T-helper 1 cell treated with Interleukin-12 subunit alpha and Interleukin-12 subunit beta and Interleukin-4 antibody, amounts not matched to agents 30 ng/mL and 1 ng/mL, for 36 hours (primary cell): Measurements from ENCODE around the gene ZFR. TPM values are rescaled to one million over a fixed set of nuclear protein-coding genes. Genes with fewer than 3 reads are reported as not detected.
"Not testable (repeated sequence)": the region's sequence is repeated elsewhere in the genome, so short reads cannot be mapped to it uniquely, and the experiment has no call there.

Experiments
- intact Hi-C: fragments of 100-400 bp; cut with micrococcal nuclease; formaldehyde crosslinking; loops from one replicate; pipeline ENCODE4 v1.15.1; 2024
- total RNA-seq: library from RNA; stranded (reverse); gene quantifications from 2 replicates; pipeline ENCODE4 v1.2.3, GENCODE V29; 2022

Gene ZFR
- total RNA-seq, 1 donor from 2014 or later: 56.5 TPM

- intact Hi-C loops: no loop called here
Measured at GRCh38 chr5:32413466-32414263, 30.9 kb downstream of the ZFR start.

DNA sequence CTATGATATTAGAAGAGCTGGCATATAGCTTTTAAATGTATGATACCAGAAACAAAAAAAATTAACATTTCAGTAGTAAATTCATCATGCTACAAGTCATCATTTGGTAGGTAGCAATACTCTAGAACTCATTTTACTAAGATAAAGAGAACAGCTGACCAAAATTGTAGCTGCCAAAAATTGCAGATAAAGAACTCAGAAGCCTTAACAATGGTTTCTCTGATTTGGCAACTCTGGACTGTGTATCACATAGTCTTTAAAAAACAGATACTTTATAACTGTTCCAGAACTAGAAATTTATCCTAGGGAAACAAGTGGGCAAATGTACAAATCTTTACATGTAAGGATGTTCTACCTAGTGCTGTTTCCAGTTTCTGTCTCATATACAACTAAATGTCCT is 33.9 kb downstream of the ZFR start:
- intact Hi-C loops: no loop called here

GRCh38 chr5:32406650-32407049 is 37.9 kb downstream of the ZFR start:
- intact Hi-C loops: no loop called here

DNA sequence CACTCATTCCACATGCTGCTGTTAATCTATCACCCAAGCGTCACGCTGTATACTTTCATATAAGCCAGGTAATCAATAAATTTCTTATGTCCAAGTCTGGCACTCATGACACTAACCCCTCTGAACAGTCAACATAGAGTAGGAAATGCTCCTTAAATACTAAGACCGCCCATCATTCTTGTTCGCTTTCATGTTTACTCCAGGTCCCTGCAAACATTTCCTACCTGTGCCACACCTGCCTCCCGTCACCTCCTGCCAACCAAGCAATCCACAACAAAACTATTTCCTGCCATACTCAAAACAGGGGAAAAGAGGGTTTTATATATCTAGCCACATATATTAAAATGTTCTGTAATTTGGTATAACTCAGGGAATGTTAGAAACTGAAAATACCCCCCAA is 39.0 kb downstream of the ZFR start:
- intact Hi-C loops: no loop called here

DNA sequence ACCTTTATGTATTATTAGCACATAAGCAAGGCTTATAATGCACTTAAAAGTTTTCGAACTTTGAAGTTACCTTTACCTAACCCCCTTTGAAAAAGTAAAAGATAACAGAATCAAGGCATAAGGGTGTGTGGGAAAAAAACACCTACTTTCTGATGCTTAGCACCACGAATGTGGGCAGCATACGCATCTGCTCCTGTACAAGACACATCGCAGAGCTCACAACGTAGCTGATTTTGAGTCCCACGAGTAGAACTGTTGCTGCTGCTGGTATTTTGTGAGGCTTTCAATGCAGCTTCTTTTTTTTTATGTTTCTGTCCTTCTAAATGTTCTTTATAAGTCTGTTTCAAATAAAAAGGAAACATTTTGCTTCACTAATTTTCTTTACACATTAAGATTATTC is 40.8 kb downstream of the ZFR start:
- intact Hi-C loops: no loop called here

- intact Hi-C loops: no loop called here
Measured at GRCh38 chr5:32400401-32400800, 44.1 kb downstream of the ZFR start.

GRCh38 chr5:32398754-32399153 is 45.8 kb downstream of the ZFR start:
- intact Hi-C loops: not testable (repeated sequence)

DNA sequence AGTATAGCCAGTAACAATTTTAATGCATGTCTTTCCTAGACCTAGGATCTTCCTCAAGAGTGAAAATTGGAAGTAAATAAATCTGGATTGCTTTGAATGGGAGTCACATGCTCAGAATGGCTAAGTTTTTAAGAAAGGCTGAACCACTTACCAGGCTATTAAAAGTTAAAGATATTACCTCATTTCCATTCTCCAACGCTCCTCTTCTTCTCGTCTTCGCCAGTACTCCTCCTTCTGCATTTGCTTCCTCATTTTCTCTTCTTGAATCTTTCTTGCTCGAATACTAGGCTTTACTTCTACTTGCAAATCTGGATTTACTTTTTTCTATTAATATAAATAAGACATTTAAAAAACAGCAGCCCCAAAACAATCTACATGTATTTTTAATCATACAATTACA is 49.6 kb downstream of the ZFR start:
- intact Hi-C loops: no loop called here

DNA sequence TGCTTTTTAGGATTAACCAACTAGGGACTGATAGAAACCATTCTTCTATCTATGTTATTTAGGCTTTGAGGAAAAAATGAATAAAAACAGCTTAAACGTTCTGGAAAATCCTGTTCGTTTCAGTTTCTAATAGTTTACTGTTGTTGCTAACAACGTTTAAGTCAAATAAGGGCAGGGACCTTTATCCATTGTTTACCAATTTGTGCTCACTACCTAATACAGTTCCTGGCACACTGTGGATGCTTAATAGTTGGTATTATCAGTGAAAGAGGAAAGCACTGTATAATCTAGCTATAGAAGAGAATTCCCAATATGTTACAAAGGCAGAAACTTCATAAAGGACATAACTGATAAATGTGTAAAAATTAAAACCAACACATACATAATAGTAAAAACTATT is 52.5 kb downstream of the ZFR start:
- intact Hi-C loops: no loop called here

DNA sequence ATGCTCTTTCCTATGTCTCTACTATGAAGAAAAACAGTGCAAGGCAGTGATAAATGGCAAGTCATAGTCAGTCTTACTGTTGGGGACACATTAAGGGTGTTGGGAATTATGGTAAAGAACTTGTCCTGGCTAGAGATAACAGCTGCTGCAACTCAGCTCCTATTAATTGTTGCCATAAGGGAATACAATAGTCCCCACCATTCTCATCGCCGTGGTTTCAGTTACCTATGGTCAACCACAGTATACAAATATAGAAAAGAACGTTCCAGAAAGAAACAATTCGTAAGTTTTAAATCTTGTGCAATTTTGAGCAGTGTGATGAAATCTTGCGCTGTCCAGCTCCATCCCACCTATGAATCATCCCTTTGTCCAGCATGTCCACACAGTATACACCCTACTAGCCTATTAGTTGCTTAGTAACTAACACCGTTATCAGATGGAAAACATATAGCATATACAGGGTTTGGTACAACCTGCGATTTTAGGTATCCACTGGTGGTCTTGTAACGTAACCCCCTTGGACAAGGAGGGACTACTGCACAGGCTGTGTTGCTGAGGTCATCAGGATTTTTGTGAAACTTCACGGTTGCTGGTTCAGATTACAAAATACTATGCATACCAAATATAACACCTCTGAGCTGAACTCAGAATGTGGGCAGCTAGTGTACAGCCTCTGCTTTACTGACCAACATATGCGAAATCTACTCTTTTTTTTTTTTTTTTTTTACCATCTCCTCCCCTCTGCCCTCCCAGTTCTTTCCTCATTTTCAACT is 53.5 kb downstream of the ZFR start:
- intact Hi-C loops: no loop called here

DNA sequence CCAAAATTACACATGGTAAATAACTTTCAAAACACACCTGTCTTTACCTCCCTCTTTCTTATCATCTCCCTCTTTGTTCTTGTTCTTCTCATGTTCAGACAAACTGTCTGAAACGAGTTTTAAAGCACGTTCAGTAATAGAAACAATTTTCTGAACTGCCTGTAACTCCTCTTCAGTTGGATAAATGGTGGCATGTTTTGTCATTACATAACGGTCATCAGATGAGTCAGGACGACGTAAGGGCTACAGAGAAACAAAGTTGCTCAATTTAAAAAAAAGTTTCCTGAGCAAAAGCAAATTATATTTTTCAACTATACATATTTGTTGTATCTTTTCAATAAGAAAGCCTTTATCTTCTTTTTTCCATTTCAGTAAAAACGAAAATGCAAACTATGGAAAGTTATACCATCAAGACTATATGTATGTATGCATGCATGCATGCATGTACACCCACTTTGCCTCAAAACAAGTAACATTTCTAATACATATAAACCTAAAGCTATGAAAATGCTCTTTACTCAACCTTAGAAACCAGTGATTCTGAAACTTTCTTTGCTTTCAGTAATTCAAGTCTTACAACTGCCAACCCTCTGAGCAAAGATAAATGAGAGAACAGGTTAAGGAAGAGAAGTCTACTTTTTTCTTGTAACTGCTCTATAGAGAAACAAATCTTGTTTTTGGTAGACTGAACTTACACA is 56.0 kb downstream of the ZFR start:
- intact Hi-C loops: loop anchor here (5.0 kb wide), 2 partner anchors 156 to 224 kb away; no protein-coding TSS in a partner anchor

DNA sequence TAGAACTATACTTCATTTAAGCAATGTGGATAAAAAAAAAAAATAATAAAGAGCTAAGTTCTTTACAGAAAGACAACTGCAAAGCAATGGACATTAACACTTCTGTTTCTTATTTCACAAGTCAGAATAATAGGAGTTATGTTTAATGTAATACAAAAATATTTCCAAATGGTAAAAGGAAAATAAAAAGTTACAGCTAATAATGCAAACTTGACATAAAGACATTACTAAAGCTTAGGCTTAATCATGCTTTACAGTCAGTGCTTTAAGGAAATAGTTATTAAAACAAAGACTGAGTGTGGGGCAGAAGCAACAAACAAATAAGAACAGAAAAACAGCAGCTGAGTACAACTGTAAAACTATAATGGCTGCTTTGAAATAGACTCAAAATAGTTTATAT is 56.7 kb downstream of the ZFR start:
- intact Hi-C loops: loop anchor here (5.0 kb wide), 2 partner anchors 156 to 224 kb away; no protein-coding TSS in a partner anchor

DNA sequence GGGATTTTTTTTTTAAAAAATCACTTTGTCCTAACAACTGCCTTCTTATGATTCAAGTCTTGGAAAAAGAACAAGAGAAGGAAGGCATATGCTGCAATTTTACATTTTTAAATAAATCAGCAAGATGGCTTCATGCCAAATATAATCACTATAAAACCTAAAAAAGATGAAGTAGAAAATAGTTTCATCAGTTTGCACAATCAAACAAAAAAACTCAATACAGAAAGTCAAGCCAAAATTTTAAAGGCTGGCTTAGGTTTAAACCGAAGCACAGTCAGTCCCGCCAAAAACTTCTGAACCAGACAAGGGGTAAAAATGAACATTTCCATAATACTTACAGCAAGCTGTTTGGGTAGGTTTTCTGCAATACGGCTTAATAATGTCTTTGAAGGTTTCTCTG is 57.3 kb downstream of the ZFR start:
- intact Hi-C loops: loop anchor here (5.0 kb wide), 2 partner anchors 155 to 225 kb away; no protein-coding TSS in a partner anchor

GRCh38 chr5:32384621-32385020 is 59.9 kb downstream of the ZFR start:
- intact Hi-C loops: loop anchor here (5.0 kb wide), 2 partner anchors 152 to 228 kb away; no protein-coding TSS in a partner anchor

DNA sequence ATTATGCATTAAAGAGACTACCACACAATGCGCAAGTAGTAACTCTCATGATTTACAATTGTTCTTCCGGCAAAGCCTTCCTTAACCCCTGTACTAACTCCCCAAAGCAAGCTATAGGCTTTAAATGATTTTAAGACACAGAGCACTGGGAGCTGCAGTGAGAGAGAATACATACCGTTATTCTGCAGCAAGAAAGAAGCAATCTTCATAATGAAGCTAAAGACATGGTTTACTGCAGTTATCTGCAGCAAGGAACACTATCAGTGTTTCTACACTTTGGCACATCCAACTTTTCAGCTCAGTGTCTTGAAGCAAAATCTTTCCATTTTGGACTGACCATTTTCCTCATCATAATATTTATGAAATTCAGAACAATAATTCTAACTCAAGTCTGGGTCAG is 61.0 kb downstream of the ZFR start:
- intact Hi-C loops: no loop called here

GRCh38 chr5:32383065-32383464 is 61.5 kb downstream of the ZFR start:
- intact Hi-C loops: no loop called here

DNA sequence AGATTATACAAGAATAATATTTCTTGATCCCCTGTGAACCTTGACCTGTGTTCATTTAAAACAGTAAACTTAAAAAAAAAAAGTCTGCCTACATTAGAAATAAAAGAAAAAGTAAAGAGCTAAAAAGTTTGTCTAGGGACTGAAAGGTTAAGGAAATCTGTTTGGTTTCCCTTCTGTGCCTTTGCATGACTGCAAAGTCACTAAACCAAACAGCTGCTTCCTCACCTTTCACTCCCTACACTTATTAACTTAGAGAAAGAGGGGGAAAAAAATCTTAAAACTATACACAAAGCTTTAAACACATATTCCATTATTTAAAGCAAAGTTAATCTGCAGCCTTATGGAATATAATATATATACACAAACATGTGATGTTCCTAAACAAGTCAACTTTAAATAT is 65.1 kb downstream of the ZFR start:
- intact Hi-C loops: no loop called here

DNA sequence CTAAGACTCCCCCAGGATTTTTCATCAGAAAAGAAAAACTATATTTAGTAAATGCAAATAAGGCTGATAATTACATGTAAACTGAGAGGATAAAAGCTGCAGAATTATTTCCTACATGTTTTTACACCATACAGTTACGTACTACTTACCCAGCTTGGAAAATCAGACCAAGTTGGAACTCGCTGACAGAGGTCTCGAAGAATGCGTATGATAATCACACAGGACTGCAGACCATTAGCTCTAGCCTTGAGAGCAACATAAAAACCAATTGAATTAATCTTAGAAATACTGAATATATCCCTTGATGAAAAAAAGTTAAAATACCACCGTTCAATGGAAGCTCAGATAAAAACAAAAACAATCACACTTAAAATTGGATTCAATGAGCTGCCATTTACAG is 65.6 kb downstream of the ZFR start:
- intact Hi-C loops: no loop called here

- intact Hi-C loops: no loop called here
Measured at GRCh38 chr5:32369542-32370155, 74.9 kb downstream of the ZFR start.

- intact Hi-C loops: no loop called here
Measured at GRCh38 chr5:32369032-32369431, 75.5 kb downstream of the ZFR start.

DNA sequence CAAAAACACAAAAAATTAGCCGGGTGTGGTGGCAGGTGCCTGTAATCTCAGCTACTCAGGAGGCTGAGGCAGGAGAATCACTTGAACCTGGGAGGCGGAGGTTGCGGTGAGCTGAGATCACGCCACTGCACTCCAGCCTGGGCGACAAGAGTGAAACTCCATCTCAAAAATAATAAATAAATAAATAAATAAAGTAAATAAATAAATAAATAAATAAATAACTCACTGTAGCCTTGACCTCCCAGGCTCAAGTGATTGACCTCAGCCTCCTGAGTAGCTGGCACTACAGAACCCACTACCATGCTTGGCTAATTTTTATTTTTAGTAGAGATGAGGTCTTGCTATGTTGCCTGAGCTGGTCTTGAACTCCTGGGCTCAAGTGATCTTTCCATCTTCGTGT is 77.3 kb downstream of the ZFR start:
- intact Hi-C loops: not testable (repeated sequence)
